Kidney capillary endothelial cell (primary cell): Measurements from ENCODE around the gene SLC50A1.
A peak's percentile ranks its signal among the peaks of the same experiment; 100 is the strongest.

ENCODE experiments used
- DNase-seq: peaks from one replicate; pipeline ENCODE4 v3.0.0-alpha.2; 2018; ENCODE audit warnings: low spot score

SLC50A1 gene

GRCh38 chr1:155170806-155171205 lies 35.2 kb downstream of the SLC50A1 start:
- DNase-seq, result no peak

GRCh38 chr1:155171836-155172731 lies 36.4 kb downstream of the SLC50A1 start:
- DNase-seq, result no peak

GRCh38 chr1:155172732-155173477 lies 37.3 kb downstream of the SLC50A1 start, which contains the start of gene KRTCAP2:
Gene KRTCAP2, minus strand, starts transcription at chr1:155173304. Its CDS starts 80 bp downstream, at chr1:155173224.
- DNase-seq, result peak; percentile 99

- DNase-seq, result peak; percentile 58
Measured at GRCh38 chr1:155173478-155174323, 38.0 kb downstream of the SLC50A1 start, which contains the start of gene TRIM46. Gene TRIM46, plus strand, starts transcription at chr1:155173849. Its CDS starts 118 bp downstream, at chr1:155173967.

- DNase-seq, result no peak
Measured at GRCh38 chr1:155174324-155175280, 39.0 kb downstream of the SLC50A1 start.

- no peak for DNase-seq
Measured at GRCh38 chr1:155175281-155175926, 39.8 kb downstream of the SLC50A1 start.

- DNase-seq, result no peak
Measured at GRCh38 chr1:155175927-155176371, 40.3 kb downstream of the SLC50A1 start.

- peak; percentile 75 for DNase-seq
Measured at GRCh38 chr1:155176544-155177071, 41.0 kb downstream of the SLC50A1 start.

- DNase-seq, result no peak
Measured at GRCh38 chr1:155177192-155177917, 41.7 kb downstream of the SLC50A1 start.

- no peak for DNase-seq
Measured at GRCh38 chr1:155177918-155178281, 42.2 kb downstream of the SLC50A1 start.

GRCh38 chr1:155178441-155179111 lies 42.9 kb downstream of the SLC50A1 start:
- no peak for DNase-seq

GRCh38 chr1:155179112-155180031 lies 43.7 kb downstream of the SLC50A1 start:
- no peak for DNase-seq

GRCh38 chr1:155181371-155182051 lies 45.9 kb downstream of the SLC50A1 start:
- no peak for DNase-seq

- DNase-seq, result no peak
Measured at GRCh38 chr1:155182052-155182550, 46.4 kb downstream of the SLC50A1 start.

- DNase-seq, result no peak
Measured at GRCh38 chr1:155183775-155184221, 48.1 kb downstream of the SLC50A1 start.

- no peak for DNase-seq
Measured at GRCh38 chr1:155184351-155184811, 48.7 kb downstream of the SLC50A1 start.
